GM21619 (cell line): ENCODE measurements around the gene KMT5C.
"Not testable (repeated sequence)": the region's sequence is repeated elsewhere in the genome, so short reads cannot be mapped to it uniquely, and the experiment has no call there.

Source experiments
- ATAC-seq: cut with Tn5 transposase; IDR thresholded peaks from one replicate; pipeline ENCODE4 v1.9.1; 2021; ENCODE audit not compliant: unreplicated experiment

Gene KMT5C

GRCh38 chr19:55316646-55317045 is 23.0 kb upstream of the KMT5C start:
- ATAC-seq = no peak

- ATAC-seq = no peak
Measured at GRCh38 chr19:55319785-55320184, 19.9 kb upstream of the KMT5C start.

DNA sequence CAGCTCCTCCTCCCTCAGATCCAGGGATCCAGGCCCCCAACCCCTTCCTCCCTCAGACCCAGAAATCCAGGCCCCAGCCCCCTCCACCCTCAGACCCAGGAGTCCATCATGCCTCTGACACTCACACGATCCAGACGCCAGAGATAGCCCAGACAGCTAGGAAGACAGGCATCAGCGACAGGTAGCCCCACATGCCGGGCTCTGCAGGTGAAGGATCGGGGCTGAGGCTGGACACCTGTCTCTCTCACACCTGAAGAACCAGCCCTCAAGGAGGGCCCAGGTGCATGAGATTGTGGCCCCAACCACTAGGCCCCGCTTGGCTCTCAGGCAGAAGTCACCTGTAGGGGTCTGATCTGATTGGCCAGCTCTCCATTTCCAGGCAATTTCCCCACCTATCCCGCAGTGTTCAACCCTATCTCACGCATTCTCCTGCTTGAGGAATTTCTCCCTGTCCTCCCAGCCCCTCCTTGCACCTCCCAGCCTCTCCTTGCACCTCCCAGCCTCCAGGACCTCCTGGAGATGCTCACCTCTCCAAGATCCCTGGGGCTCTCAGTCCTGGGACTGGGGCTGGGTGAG is 18.7 kb upstream of the KMT5C start:
- ATAC-seq = no peak

DNA sequence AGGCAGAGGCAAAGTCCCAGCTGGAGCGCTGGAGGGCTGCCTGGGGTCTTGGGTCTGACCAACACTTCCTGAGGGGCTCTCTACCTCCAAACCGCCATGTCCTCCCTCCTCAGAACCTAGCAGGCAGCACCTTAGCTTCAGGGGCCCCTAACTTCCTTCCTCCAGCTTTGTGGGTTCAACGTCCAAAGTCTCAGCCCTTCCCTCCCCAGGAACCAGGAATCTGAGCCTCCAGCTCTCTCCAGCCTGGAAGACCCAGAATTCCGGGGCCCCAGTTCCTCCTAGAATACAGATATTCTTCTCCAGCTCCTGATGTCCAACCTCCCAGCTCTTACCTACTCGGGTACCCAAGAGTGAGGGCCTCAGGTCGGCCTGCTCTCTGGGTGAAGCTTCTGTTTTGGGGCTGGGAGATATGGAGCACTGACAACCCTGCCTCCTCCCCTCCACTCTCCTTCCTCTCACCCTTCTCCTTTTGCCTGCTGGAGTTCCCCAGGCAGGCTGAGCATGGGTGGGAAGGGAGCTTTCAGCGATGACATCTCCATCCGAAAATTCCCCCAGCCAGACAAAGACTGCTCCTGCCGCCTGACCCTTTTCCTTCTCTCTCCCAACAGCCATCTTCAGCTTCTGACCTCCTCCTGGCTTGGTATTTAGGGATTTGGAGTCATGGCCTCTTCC is 18.1 kb upstream of the KMT5C start:
- ATAC-seq = no peak

DNA sequence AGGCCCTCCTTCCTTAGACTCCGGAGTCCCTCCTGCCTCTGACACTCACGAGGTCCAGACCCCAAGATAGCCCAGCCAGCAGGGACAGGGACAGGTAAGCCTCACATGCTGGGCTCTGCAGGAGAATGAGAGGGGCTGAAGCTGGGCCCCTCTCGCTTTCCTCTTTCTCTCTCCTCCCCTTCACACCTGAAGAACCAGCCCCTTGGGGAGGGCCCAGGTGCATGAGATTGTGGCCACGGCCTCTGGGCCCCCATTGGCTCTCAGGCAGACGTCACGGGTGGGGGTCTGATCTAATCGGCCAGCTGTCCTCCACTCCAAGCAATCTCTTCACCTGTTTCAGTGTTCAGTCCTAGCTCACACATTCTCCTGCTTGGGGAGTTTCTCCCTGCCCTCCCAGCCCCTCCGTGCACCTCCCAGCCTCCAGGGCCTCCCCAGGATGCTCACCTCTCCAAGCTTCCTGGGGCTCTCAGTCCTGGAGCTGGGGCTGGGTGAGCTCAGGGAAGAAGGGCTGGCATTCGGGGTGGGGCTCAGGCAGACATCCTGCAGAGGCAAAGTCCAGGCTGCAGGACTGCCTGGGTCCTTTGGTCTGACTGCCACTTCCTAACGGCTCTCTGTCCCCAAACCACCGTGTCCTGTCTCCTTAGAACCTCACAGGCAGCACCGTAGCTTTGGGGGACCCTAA is 17.3 kb upstream of the KMT5C start:
- no peak for ATAC-seq

DNA sequence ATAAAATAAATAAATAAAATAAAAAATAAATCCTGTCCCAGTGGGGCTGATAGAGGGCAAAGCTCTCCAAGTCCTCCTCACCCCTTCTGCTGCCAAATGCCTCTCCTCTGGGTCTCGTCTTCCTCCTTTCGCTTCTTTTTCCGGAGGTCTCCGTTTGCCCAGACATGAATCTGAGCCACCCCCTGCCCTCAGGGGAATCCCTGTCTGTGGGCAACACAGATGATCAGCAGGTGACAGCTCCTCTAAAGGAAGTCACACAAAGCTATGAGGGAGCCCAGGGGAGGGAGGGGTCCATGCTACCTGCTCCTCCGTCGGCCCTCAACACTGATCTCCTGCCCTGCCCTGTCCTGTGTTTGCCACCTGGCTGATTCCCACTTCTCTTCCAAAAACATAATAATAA is 15.0 kb upstream of the KMT5C start:
- no peak for ATAC-seq

DNA sequence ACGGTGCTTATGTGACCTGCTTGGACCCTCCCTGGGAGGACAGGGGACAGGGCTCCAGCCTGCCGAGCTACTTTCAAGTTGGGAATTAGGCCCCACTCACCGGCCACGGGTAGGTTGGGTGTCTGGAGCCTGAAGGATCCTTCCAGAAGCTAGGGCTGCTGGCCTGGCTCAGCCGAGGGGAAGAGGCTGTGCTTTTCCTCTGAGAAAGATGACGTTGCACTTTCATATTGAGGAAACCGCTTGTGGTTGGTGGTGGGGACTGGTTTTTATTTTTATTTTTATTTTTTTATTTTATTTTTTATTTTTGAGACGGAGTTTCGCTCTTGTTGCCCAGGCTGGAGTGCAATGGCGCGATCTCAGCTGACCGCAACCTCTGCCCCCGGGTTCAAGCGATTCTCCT is 14.5 kb upstream of the KMT5C start, which contains the start of gene TMEM150B:
Gene TMEM150B, minus strand, starts transcription at position 170 of the 400 bp plus-strand sequence. CDS start 4,305 bp downstream, outside the sequence.
- no peak for ATAC-seq

DNA sequence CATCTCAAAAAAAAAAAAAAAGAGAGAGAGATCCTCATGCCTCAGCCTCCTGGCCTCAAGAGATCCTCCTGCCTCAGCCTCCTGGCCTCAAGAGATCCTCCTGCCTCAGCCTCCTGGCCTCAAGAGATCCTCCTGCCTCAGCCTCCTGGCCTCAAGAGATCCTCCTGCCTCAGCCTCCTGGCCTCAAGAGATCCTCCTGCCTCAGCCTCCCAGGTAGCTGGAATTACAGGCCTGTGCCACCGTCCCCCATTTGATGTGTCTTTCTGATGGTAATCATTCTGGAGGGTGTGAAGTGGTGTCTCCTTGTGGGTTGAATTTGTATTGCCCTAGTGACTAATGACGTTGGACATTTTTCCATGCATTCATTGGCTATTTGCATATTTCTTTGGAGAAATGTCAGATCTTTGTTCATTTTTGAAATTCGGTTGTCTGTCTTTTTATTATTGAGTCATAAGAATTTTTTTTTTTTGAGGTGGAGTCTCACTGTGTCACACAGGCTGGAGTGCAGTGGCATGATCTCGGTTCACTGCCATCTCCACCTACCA is 10.8 kb upstream of the KMT5C start:
- not testable (repeated sequence) for ATAC-seq

- ATAC-seq = not testable (repeated sequence)
Measured at GRCh38 chr19:55329791-55330190, 9.9 kb upstream of the KMT5C start.

DNA sequence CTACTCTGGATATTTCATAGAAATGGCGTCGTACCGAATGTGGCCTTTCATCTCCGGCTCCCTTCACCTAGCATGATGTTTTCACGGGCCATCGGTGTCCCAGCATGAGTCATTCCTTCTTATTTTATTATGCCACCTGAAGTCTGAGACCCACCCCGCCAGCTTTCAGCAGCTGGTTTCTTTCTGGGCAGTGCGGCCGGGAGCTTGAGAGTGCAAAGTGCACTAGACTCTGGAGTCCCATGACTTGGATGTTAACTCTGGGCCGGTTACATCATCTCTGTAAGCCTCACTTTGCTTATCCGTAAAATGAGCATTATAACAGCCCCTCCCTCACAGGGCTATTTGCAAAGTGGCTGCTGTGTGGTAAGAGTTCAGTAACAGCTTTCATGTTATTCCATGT is 5.8 kb upstream of the KMT5C start:
- no peak for ATAC-seq

DNA sequence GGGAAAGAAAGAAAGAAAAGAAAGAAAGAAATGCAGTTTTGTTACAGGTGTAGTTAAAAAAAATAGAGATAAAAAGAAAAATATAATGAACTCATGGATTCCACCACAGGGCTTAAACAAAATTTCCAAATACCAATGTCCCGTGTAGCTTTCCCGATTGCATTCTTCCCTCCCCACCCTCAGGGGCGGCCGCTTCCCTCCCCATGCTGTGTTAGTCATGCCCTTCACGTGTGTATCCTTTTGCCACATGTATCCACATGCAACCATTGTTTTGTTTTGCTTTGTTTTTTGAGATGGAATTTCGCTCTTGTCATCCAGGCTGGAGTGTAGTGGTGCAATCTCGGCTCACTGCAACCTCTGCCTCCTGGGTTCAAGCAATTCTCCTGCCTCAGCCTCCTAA is 3.6 kb upstream of the KMT5C start:
- ATAC-seq = no peak

GRCh38 chr19:55339889-55340783 is 460 bp downstream of the KMT5C start:
- no peak for ATAC-seq

DNA sequence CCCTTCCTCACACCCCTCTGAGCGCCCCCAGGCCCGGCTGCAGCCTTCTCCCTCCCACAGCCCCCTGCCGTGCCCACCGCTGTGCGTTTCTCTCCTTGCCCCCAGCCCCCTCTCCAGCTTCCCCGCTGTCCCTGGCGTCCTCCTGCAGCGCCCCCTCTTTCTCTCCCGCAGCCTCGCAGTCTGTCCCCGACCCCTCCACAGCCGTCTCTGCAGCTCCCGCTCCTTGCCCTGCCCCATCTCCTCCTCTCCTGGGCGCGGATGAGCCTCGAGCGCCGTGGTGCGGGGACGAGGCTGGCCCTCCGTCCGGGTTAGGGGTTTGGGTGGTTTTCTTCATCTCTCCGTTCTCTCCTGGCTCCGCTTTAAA is 1.1 kb downstream of the KMT5C start:
- ATAC-seq = no peak

DNA sequence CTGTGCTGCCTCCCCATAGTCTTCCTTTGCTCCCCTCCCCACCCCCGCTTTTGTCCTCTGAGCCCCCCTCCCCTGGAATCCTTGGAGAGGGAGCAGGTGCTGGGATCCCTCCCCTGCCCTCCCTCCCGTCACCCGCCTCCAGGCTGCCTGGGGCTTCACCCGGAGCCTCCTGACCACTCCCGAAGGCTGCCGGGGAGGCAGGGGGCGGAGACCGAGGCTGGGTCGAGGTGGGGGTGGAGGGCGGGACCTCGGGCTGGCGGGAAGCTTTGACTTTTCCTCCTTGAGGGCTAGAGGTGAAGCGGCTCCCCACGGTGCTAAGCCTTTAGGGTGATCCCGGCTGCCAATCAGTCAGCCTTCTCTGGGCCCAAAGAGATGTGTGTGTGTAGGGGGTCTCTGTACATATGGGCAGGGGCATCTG is 1.5 kb downstream of the KMT5C start:
- ATAC-seq = no peak

GRCh38 chr19:55341595-55342531 is 2.2 kb downstream of the KMT5C start:
- ATAC-seq = no peak

GRCh38 chr19:55344444-55344843 is 4.8 kb downstream of the KMT5C start:
- ATAC-seq = no peak

DNA sequence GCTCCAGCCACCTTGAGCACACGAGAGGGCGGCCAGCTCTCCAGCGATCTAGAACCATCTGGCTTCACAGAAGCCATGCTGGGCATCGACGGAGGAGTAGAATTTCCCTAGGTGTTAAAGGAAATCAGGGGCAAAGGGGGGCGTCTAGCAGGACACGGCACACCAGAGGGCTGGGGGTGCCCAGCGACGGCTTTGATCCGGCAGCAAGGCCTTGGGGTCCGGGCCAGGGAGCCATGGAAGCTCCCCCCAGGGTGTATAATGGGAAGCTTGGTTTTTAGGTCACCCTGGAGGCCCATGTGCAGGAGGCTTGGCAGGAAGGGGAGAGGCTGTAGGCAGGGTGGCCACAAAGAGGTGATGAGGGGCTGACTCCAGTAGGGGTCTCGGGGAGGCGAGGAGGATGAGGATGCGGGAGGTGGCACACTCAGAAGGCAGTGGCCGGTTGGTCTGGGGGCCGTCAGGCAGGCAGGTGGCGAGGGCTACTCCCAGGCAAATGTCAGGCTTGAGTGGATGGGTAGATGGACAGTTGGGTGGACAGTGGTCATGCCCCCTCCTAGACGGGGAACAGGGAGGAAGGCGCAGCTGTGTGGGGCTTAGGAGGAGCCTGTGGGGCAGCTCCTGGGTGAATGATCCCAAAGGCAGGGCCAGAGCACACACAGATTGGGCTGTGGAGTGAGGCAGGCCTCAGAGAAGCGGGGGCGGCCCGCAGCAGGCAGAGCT is 5.6 kb downstream of the KMT5C start:
- ATAC-seq = no peak

GRCh38 chr19:55345818-55346724 is 6.4 kb downstream of the KMT5C start:
- no peak for ATAC-seq
